HepG2 (cell line): Measurements from ENCODE around the gene VAV2. TPM values are rescaled to one million over a fixed set of nuclear protein-coding genes. Genes with fewer than 3 reads are reported as not detected.
A peak's percentile ranks its signal among the peaks of the same experiment; 100 is the strongest.

Source experiments
- MLXIP ChIP-seq: sonication (generic); formaldehyde crosslinking; IDR thresholded peaks from 2 replicates; pipeline ENCODE4 v1.9.0; 2021; ENCODE audit warnings: missing genetic modification reagents, borderline replicate concordance
- NKX3-1 ChIP-seq: sonication (generic); formaldehyde crosslinking; IDR thresholded peaks from 2 replicates; pipeline ENCODE4 v1.5.0; 2020; ENCODE audit warnings: missing genetic modification reagents
- RAD21 ChIP-seq: fragments of 450-650 bp; formaldehyde crosslinking; IDR thresholded peaks from 2 replicates; pipeline ENCODE4 v1.5.0; 2020; ENCODE audit warnings: mild to moderate bottlenecking
- ZBTB40 ChIP-seq, 2 experiments: fragments of 450-650 bp in 1 of 2; sonication (generic) in 1 of 2; formaldehyde crosslinking in 1 of 2; IDR thresholded peaks; 2 replicates each; pipeline versions ENCODE4 v1.6.1 to v1.8.0; 2016 to 2022; ENCODE audit warnings: antibody characterized with exemption in 1 of 2, mild to moderate bottlenecking in 1 of 2, missing genetic modification reagents in 1 of 2
- ZBTB42 ChIP-seq: sonication (generic); formaldehyde crosslinking; IDR thresholded peaks from 2 replicates; pipeline ENCODE4 v1.5.0; 2020; ENCODE audit warnings: mild to moderate bottlenecking, missing genetic modification reagents
- ZNF12 ChIP-seq: sonication (generic); formaldehyde crosslinking; IDR thresholded peaks from 2 replicates; pipeline ENCODE4 v1.5.0; 2020; ENCODE audit warnings: missing genetic modification reagents
- ZNF292 ChIP-seq: sonication (generic); formaldehyde crosslinking; IDR thresholded peaks from 2 replicates; pipeline ENCODE4 v1.8.1; 2022; ENCODE audit warnings: mild to moderate bottlenecking, low read depth, missing genetic modification reagents, borderline replicate concordance
- ZNF550 ChIP-seq: sonication (generic); formaldehyde crosslinking; IDR thresholded peaks from 2 replicates; pipeline ENCODE4 v1.4.0; 2020; ENCODE audit warnings: mild to moderate bottlenecking, missing genetic modification reagents, borderline replicate concordance
- ZNF614 ChIP-seq: IDR thresholded peaks from 2 replicates; pipeline ENCODE4 v1.6.1; 2018; ENCODE audit warnings: missing biosample characterization, missing genetic modification reagents, inconsistent platforms, borderline replicate concordance
- polyA plus RNA-seq, 8 experiments: library from polyadenylated mRNA; depleted of rRNA in 3 of 8; stranded (reverse) in 7 of 8; unstranded in 1 of 8; fragments of >200 nt; fragmentation: Illumina TruSeq in 4 of 8; extraction: Trizol in 4 of 8; gene quantifications; 2 replicates each; pipeline versions ENCODE4 v1.2.1 to v1.2.3, GENCODE V29; 2011 to 2016; ENCODE audit warnings: low read depth in 4 of 8, missing spikeins in 1 of 8, mixed read lengths in 1 of 8; ENCODE audit not compliant: insufficient read depth in 1 of 8
- total RNA-seq, 5 experiments: library from RNA; depleted of rRNA; stranded (reverse); fragments of >200 nt; fragmentation: Illumina TruSeq; extraction: Trizol; gene quantifications; 2 replicates each; pipeline ENCODE4 v1.2.3, GENCODE V29; 2016; ENCODE audit warnings: low read depth in 1 of 5
- TF ChIP-seq, protein P1 (sequence below): sonication (generic); formaldehyde crosslinking; IDR thresholded peaks from 2 replicates; pipeline ENCODE4 v1.4.0; 2020; ENCODE audit warnings: missing genetic modification reagents
- TF ChIP-seq, protein P2 (sequence below): sonication (generic); formaldehyde crosslinking; IDR thresholded peaks from 2 replicates; pipeline ENCODE4 v1.5.0; 2020; ENCODE audit warnings: mild to moderate bottlenecking, missing genetic modification reagents, moderate library complexity
- TF ChIP-seq, protein P3 (sequence below): sonication (generic); formaldehyde crosslinking; IDR thresholded peaks from 2 replicates; pipeline ENCODE4 v1.8.0; 2022; ENCODE audit warnings: missing genetic modification reagents, mild to moderate bottlenecking, borderline replicate concordance

Gene VAV2
- total and polyA plus RNA-seq, 2 of the 13 experiments (the other 11 are each of a cell fraction or from before 2014, with no cell fraction given), result 22.5 to 22.9 TPM

GRCh38 chr9:133995012-133995896 lies 3.1 kb upstream of the VAV2 start (continued):
- TF ChIP-seq, protein P1, sequence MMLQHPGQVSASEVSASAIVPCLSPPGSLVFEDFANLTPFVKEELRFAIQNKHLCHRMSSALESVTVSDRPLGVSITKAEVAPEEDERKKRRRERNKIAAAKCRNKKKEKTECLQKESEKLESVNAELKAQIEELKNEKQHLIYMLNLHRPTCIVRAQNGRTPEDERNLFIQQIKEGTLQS (CRISPR knock-in tag), result no peak
- TF ChIP-seq MLXIP (CRISPR knock-in tag), result no peak
- no peak for TF ChIP-seq ZNF292 (CRISPR knock-in tag)
- TF ChIP-seq ZBTB40 (IDR thresholded peaks at IDR 0.05), result no peak
- no peak for TF ChIP-seq ZBTB40 (CRISPR knock-in tag; IDR thresholded peaks at IDR 0.05)
- TF ChIP-seq, protein P2, sequence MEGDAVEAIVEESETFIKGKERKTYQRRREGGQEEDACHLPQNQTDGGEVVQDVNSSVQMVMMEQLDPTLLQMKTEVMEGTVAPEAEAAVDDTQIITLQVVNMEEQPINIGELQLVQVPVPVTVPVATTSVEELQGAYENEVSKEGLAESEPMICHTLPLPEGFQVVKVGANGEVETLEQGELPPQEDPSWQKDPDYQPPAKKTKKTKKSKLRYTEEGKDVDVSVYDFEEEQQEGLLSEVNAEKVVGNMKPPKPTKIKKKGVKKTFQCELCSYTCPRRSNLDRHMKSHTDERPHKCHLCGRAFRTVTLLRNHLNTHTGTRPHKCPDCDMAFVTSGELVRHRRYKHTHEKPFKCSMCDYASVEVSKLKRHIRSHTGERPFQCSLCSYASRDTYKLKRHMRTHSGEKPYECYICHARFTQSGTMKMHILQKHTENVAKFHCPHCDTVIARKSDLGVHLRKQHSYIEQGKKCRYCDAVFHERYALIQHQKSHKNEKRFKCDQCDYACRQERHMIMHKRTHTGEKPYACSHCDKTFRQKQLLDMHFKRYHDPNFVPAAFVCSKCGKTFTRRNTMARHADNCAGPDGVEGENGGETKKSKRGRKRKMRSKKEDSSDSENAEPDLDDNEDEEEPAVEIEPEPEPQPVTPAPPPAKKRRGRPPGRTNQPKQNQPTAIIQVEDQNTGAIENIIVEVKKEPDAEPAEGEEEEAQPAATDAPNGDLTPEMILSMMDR (CRISPR knock-in tag), result peak; percentile 71
- TF ChIP-seq, protein P3, sequence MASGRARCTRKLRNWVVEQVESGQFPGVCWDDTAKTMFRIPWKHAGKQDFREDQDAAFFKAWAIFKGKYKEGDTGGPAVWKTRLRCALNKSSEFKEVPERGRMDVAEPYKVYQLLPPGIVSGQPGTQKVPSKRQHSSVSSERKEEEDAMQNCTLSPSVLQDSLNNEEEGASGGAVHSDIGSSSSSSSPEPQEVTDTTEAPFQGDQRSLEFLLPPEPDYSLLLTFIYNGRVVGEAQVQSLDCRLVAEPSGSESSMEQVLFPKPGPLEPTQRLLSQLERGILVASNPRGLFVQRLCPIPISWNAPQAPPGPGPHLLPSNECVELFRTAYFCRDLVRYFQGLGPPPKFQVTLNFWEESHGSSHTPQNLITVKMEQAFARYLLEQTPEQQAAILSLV (CRISPR knock-in tag), result no peak
- TF ChIP-seq ZNF550, result no peak
- TF ChIP-seq ZNF614 (CRISPR knock-in tag), result no peak
- TF ChIP-seq NKX3-1, result no peak
- TF ChIP-seq RAD21 (CRISPR knock-in tag), result no peak
- no peak for TF ChIP-seq ZBTB42 (CRISPR knock-in tag)
- TF ChIP-seq ZNF12 (CRISPR knock-in tag), result no peak
